HFFc6 (cell line): ENCODE results near the gene TMCO2. TPM values are rescaled to one million over a fixed set of nuclear protein-coding genes. Genes with fewer than 3 reads are reported as not detected.

Experiments used
- DNase-seq: peaks from one replicate; pipeline ENCODE4 v3.0.0-alpha.2; 2018
- H3K27ac Mint-ChIP-seq: 2 replicates; pipeline ENCODE4 v1.8.0; 2020; ENCODE audit warnings: mild to moderate bottlenecking, mixed read lengths
- H3K27me3 Mint-ChIP-seq: 2 replicates; pipeline ENCODE4 v1.8.0; 2021; ENCODE audit warnings: mild to moderate bottlenecking, moderate library complexity, mixed read lengths; ENCODE audit not compliant: insufficient read depth
- H3K36me3 Mint-ChIP-seq: 2 replicates; pipeline ENCODE4 v1.8.0; 2021; ENCODE audit warnings: low read depth, mixed read lengths
- H3K4me1 Mint-ChIP-seq: 2 replicates; pipeline ENCODE4 v1.8.0; 2020; ENCODE audit warnings: low read depth, mixed read lengths
- H3K4me3 Mint-ChIP-seq: 2 replicates; pipeline ENCODE4 v1.8.0; 2020; ENCODE audit warnings: mild to moderate bottlenecking, moderate library complexity, mixed read lengths
- H3K9me3 Mint-ChIP-seq: 2 replicates; pipeline ENCODE4 v1.8.0; 2020; ENCODE audit warnings: mild to moderate bottlenecking, mixed read lengths
- total RNA-seq, 6 experiments: library from RNA; stranded (reverse); fragmentation: NEBNext Ultra II Directional; extraction: Animal tissue kit (Norgen Biotek cat#: 25700); gene quantifications; 2 replicates in 1 of 6; 3 replicates in 5 of 6; pipeline ENCODE4 v1.2.3, GENCODE V29; 2021
- TF ChIP-seq, protein P1 (sequence below): fragments of 200-600 bp; sonication (generic); IDR thresholded peaks from 2 replicates; pipeline ENCODE4 v1.5.0; 2021; ENCODE audit warnings: antibody characterized with exemption, mild to moderate bottlenecking

TMCO2 gene
- total RNA-seq, 6 experiments from 2014 or later: not detected

DNA sequence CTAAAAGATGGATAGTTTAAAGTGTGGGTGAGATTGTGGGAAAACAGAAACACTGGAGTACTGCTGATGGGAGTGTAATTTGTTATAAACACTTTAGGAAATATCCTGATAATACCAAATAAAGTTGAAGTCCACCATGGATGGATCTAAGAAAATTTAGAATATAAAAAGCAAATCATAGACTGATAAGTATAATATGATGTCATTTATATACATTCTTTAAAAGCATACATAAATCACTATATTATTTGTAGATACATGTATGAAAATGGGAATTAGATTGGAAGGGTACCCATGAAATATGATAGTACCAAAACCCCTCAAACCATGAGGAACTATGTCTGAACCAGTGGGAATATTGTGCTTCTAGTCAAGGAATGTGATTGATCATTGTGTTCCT is 18.2 kb downstream of the TMCO2 start:
- H3K9me3 Mint-ChIP-seq: no peaks in the 10 kb centered on the region
- no peak overlapping the region for H3K4me3 Mint-ChIP-seq
- TF ChIP-seq, protein P1, sequence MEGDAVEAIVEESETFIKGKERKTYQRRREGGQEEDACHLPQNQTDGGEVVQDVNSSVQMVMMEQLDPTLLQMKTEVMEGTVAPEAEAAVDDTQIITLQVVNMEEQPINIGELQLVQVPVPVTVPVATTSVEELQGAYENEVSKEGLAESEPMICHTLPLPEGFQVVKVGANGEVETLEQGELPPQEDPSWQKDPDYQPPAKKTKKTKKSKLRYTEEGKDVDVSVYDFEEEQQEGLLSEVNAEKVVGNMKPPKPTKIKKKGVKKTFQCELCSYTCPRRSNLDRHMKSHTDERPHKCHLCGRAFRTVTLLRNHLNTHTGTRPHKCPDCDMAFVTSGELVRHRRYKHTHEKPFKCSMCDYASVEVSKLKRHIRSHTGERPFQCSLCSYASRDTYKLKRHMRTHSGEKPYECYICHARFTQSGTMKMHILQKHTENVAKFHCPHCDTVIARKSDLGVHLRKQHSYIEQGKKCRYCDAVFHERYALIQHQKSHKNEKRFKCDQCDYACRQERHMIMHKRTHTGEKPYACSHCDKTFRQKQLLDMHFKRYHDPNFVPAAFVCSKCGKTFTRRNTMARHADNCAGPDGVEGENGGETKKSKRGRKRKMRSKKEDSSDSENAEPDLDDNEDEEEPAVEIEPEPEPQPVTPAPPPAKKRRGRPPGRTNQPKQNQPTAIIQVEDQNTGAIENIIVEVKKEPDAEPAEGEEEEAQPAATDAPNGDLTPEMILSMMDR: no peak
- H3K27me3 Mint-ChIP-seq: no peaks in the 10 kb centered on the region
- H3K27ac Mint-ChIP-seq: peak overlapping the region; percentile 84
- DNase-seq: no peak
- peaks cover 57% of the 10 kb centered on the region for H3K4me1 Mint-ChIP-seq
- peaks cover 33% of the 10 kb centered on the region for H3K36me3 Mint-ChIP-seq

DNA sequence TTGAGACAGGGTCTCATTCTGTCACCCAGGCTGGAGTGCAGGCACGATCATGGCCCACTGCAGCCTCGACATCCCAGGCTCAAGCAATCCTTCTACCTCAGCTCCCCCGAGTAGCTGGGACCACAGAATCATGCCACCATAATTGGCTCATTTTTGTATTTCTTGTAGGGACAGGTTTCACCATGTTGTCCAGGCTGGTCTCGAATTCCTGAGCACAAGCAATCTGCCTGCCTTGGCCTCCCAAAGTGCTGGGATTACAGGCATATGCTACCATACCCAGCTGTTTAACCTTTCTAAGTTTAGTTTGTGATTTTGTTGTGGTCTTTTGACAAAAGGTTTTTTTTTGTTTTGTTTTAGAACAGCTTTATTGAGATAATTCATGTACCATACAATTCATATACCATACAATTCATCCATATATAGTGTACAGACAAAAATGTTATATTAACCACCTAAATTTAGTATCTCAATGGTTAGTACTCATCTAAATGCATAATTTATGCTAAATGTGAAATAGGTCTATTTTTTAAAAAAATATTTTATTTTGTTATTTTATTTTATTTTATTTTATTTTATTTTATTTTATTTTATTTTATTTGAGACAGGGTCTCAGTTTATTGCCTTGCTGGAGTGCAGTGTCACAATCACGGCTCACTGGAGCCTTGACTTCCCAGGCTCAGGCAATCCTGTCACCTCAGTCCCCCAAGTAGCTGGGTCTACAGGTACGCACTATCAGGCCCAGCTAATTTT is 19.2 kb downstream of the TMCO2 start:
- peaks cover 37% of the 10 kb centered on the region for H3K36me3 Mint-ChIP-seq
- H3K27ac Mint-ChIP-seq: peak overlapping the region; percentile 97
- no peak for DNase-seq

DNA sequence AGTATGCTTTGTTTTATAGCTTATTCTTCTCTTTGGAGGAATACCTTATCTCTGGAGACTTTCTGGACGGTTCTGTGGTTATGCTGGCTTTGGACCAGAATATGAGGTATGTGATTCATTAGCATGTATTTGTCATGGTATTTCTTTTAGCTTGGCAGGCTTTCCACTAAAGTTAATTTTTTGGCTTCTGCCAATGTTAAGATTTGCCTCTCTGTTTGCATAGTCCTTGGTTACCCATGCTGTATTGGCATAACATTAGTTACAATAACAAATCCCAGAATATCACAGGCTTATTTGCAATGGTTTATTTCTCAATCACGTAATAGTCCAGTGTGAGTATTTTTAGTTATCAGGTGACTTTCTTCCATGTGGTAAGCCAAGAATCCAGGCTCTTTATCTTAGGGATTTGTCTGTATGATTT is 20.0 kb downstream of the TMCO2 start:
- Mint-ChIP-seq H3K4me3 (peak overlapping the region; percentile 69), H3K27me3 (no peaks in the 10 kb centered on the region), H3K36me3 (peaks cover 40% of the 10 kb centered on the region), H3K4me1 (peaks cover 51% of the 10 kb centered on the region), H3K27ac (peak overlapping the region; percentile 97), H3K9me3 (no peaks in the 10 kb centered on the region)
- TF ChIP-seq, protein P1: no peak
- peak; percentile 99 for DNase-seq

More for the DNA sequence above, 19.2 kb downstream of the TMCO2 start:
- Mint-ChIP-seq H3K4me1 (peaks cover 55% of the 10 kb centered on the region), H3K9me3 (no peaks in the 10 kb centered on the region), H3K4me3 (no peak overlapping the region), H3K27me3 (no peaks in the 10 kb centered on the region)
- TF ChIP-seq, protein P1: no peak

DNA sequence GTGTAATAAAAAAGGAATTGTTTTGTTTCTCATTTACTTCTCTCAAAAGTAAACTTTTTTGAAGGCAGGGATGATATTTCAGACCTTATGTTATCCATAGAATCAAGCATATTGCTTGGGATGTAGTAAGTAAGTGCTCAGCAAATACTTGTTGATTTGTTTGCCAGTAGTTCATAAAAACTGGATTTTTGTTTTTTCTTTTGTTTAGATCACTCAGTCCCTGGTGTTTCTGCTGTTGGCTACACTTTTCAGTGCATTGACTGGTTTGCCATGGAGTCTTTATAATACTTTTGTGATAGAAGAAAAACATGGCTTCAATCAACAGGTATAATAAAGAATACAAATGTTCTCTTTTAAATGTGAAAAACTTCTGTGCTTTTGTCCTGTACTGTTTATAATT is 20.5 kb downstream of the TMCO2 start:
- H3K4me3 Mint-ChIP-seq: peak overlapping the region; percentile 69
- peaks cover 40% of the 10 kb centered on the region for H3K36me3 Mint-ChIP-seq
- DNase-seq: no peak
- peak overlapping the region; percentile 97 for H3K27ac Mint-ChIP-seq
- TF ChIP-seq, protein P1: no peak
- no peaks in the 10 kb centered on the region for H3K27me3 Mint-ChIP-seq
- H3K4me1 Mint-ChIP-seq: peaks cover 46% of the 10 kb centered on the region
- H3K9me3 Mint-ChIP-seq: no peaks in the 10 kb centered on the region

DNA sequence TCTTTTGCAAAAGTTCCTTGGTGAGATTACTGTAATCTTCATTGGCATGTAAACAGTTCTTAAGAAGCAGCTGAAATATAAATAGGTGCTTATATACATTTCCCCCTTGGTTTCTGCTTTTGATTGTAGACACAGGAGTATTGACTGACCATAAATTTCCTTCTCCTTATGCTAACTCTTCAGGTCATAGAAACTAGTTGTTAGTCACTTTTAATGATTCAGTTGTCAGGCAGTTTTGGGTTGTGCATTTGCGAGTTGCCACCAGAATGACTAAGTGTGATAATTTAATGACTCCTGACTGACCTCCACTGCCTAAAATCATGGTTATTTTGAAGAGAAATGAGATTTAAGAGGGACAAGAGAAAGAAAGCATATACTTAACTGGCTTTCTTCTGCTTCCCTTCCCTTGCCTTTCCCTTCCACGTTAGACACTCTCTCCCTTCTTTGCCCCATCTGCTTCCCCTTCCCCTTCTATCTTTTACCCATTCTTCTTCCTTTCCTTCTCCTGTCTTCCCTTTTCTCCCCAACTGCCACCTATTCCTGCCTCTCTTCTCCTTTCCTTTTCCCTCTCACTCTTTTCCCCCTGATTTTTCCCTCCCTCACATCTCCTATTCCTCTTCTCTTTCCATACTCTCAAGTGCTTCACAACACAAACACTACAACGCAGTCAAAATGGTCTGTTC is 22.6 kb downstream of the TMCO2 start:
- Mint-ChIP-seq H3K36me3 (peaks cover 44% of the 10 kb centered on the region), H3K4me3 (0 out of 2 replicates have a peak overlapping the region, but pooled peaks have one; percentile 6), H3K27ac (peak overlapping the region; percentile 82), H3K27me3 (no peaks in the 10 kb centered on the region), H3K4me1 (peaks cover 40% of the 10 kb centered on the region), H3K9me3 (no peaks in the 10 kb centered on the region)
- peak; percentile 54 for DNase-seq
- TF ChIP-seq, protein P1: no peak
